T-helper 2 cell treated with Interferon-gamma antibody and Interleukin-4, amounts not matched to agents 5 μg/mL and 100 μg/mL, for 36 hours (primary cell): Measurements from ENCODE around the gene TNNC2.
"Not testable (repeated sequence)": the region's sequence is repeated elsewhere in the genome, so short reads cannot be mapped to it uniquely, and the experiment has no call there.

Experiments used
- DNase-seq: peaks from one replicate; pipeline ENCODE4 v3.0.0; 2021; ENCODE audit warnings: low spot score
- H3K27ac Mint-ChIP-seq: one replicate; pipeline ENCODE4 v1.8.0; 2021; ENCODE audit warnings: mild to moderate bottlenecking, mixed read lengths
- H3K27me3 Mint-ChIP-seq: one replicate; pipeline ENCODE4 v1.8.0; 2021; ENCODE audit warnings: low read depth, mixed read lengths
- H3K36me3 Mint-ChIP-seq: one replicate; pipeline ENCODE4 v1.8.0; 2021; ENCODE audit warnings: low read depth, mixed read lengths
- H3K4me1 Mint-ChIP-seq: one replicate; pipeline ENCODE4 v1.8.0; 2021; ENCODE audit warnings: low read depth, mixed read lengths
- H3K4me3 Mint-ChIP-seq: one replicate; pipeline ENCODE4 v1.8.0; 2022; ENCODE audit warnings: mild to moderate bottlenecking, moderate library complexity, mixed read lengths
- H3K9me3 Mint-ChIP-seq: one replicate; pipeline ENCODE4 v1.8.0; 2021; ENCODE audit warnings: mixed read lengths

TNNC2 gene

GRCh38 chr20:45827030-45827652 lies at the start of gene TNNC2:
Gene TNNC2, minus strand, starts transcription at chr20:45827312. Its CDS starts 64 bp downstream, at chr20:45827248.
- Mint-ChIP-seq H3K9me3 (no peaks in the 10 kb centered on the region), H3K4me3 (no peak within 1 kb of the TSS), H3K27me3 (peaks cover 36% of the 10 kb centered on the region), H3K36me3 (peaks cover 1% of the 10 kb centered on the region), H3K27ac (no peak within 1 kb of the TSS), H3K4me1 (peaks cover 15% of the 10 kb centered on the region)
- no peak for DNase-seq

GRCh38 chr20:45874576-45874975 lies 47.5 kb upstream of the TNNC2 start:
- no peaks in the 10 kb centered on the region for H3K9me3 Mint-ChIP-seq
- no peak overlapping the region for H3K4me3 Mint-ChIP-seq
- no peak for DNase-seq
- no peak overlapping the region for H3K27ac Mint-ChIP-seq
- H3K4me1 Mint-ChIP-seq = peaks cover 5% of the 10 kb centered on the region
- no peaks in the 10 kb centered on the region for H3K27me3 Mint-ChIP-seq
- H3K36me3 Mint-ChIP-seq = peaks cover 8% of the 10 kb centered on the region

DNA sequence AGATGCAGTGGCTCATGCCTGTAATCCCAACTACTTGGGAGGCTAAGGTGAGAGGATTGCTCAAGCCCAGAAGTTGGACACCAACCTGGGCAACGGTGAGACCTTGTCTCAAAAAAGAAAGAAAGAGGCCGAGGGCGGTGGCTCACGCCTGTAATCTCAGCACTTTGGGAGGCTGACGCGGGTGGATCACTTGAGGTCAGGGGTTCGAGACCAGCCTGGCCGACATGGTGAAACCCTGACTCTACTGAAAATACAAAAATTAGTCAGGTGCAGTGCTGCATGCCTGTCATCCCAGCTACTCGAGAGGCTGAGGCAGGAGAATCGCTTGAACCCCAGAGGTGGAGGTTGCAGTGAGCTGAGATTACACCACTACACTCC lies 47.0 kb upstream of the TNNC2 start:
- not testable (repeated sequence) for H3K27ac Mint-ChIP-seq, H3K36me3 Mint-ChIP-seq, DNase-seq, H3K9me3 Mint-ChIP-seq, H3K27me3 Mint-ChIP-seq, H3K4me1 Mint-ChIP-seq, H3K4me3 Mint-ChIP-seq

DNA sequence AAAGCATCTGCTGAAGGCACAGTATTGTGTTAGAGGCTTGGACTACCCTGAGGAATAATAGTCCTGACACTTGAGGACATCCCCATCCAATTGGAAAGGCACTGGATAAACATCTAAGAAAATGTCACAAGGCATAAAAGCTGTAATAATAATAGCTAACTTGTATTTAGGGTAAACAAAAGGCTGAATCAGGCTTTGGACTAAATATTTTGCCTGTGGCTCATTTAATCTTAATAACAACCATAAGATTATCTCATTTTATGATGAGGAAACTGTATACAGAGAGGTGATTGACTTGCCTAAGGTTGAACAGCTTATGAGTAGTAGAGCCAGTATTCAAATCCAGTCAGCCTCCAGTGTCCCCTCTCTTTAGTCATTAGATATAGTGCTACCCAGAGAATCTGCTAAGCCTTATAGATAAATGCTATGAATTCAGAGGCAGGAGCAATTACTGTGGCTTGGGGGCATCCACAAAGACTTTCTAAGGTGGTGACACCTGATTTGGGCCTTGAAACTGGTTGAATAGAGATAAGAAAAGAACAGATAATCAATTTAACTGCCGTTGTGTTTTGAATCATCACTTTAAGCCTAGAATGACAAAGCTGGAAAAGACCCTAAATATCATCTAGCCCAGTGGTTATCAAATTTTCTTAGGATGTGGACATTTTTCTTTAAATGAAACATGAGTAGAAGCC lies 46.4 kb upstream of the TNNC2 start:
- peaks cover 8% of the 10 kb centered on the region for H3K36me3 Mint-ChIP-seq
- H3K9me3 Mint-ChIP-seq = no peaks in the 10 kb centered on the region
- DNase-seq = no peak
- no peak overlapping the region for H3K27ac Mint-ChIP-seq
- H3K4me3 Mint-ChIP-seq = no peak overlapping the region
- peaks cover 5% of the 10 kb centered on the region for H3K4me1 Mint-ChIP-seq
- no peaks in the 10 kb centered on the region for H3K27me3 Mint-ChIP-seq

- no peak overlapping the region for H3K4me3 Mint-ChIP-seq
- peaks cover 5% of the 10 kb centered on the region for H3K4me1 Mint-ChIP-seq
- peaks cover 8% of the 10 kb centered on the region for H3K36me3 Mint-ChIP-seq
- no peak overlapping the region for H3K27ac Mint-ChIP-seq
- DNase-seq = no peak
- H3K9me3 Mint-ChIP-seq = no peaks in the 10 kb centered on the region
- H3K27me3 Mint-ChIP-seq = no peaks in the 10 kb centered on the region
These were observed 45.5 kb upstream of the TNNC2 start for GRCh38 chr20:45872626-45873025.

GRCh38 chr20:45867819-45868176 lies 40.7 kb upstream of the TNNC2 start:
- H3K4me1 Mint-ChIP-seq = peaks cover 1% of the 10 kb centered on the region
- H3K4me3 Mint-ChIP-seq = no peak overlapping the region
- DNase-seq = no peak
- no peak overlapping the region for H3K27ac Mint-ChIP-seq
- no peaks in the 10 kb centered on the region for H3K27me3 Mint-ChIP-seq
- H3K36me3 Mint-ChIP-seq = peaks cover 7% of the 10 kb centered on the region
- H3K9me3 Mint-ChIP-seq = no peaks in the 10 kb centered on the region

- no peaks in the 10 kb centered on the region for H3K27me3 Mint-ChIP-seq
- H3K27ac Mint-ChIP-seq = no peak overlapping the region
- H3K4me3 Mint-ChIP-seq = no peak overlapping the region
- H3K9me3 Mint-ChIP-seq = no peaks in the 10 kb centered on the region
- peaks cover 5% of the 10 kb centered on the region for H3K36me3 Mint-ChIP-seq
- peaks cover under 1% of the 10 kb centered on the region for H3K4me1 Mint-ChIP-seq
- no peak for DNase-seq
These were observed 40.2 kb upstream of the TNNC2 start for GRCh38 chr20:45867136-45867818.

GRCh38 chr20:45866454-45866853 lies 39.3 kb upstream of the TNNC2 start:
- Mint-ChIP-seq H3K4me1 (no peaks in the 10 kb centered on the region), H3K27ac (no peak overlapping the region), H3K9me3 (no peaks in the 10 kb centered on the region), H3K4me3 (no peak overlapping the region), H3K27me3 (no peaks in the 10 kb centered on the region), H3K36me3 (peaks cover 4% of the 10 kb centered on the region)
- DNase-seq = no peak

GRCh38 chr20:45863543-45864470 lies 36.7 kb upstream of the TNNC2 start:
- H3K4me1 Mint-ChIP-seq = peaks cover 14% of the 10 kb centered on the region
- H3K27ac Mint-ChIP-seq = no peak overlapping the region
- H3K27me3 Mint-ChIP-seq = no peaks in the 10 kb centered on the region
- no peak for DNase-seq
- no peak overlapping the region for H3K4me3 Mint-ChIP-seq
- H3K36me3 Mint-ChIP-seq = peaks cover 4% of the 10 kb centered on the region
- H3K9me3 Mint-ChIP-seq = no peaks in the 10 kb centered on the region

- Mint-ChIP-seq H3K4me3 (no peak overlapping the region), H3K36me3 (peaks cover 4% of the 10 kb centered on the region), H3K4me1 (peaks cover 29% of the 10 kb centered on the region), H3K9me3 (no peaks in the 10 kb centered on the region), H3K27ac (no peak overlapping the region), H3K27me3 (no peaks in the 10 kb centered on the region)
- no peak for DNase-seq
These were observed 34.3 kb upstream of the TNNC2 start for GRCh38 chr20:45861221-45862075.

DNA sequence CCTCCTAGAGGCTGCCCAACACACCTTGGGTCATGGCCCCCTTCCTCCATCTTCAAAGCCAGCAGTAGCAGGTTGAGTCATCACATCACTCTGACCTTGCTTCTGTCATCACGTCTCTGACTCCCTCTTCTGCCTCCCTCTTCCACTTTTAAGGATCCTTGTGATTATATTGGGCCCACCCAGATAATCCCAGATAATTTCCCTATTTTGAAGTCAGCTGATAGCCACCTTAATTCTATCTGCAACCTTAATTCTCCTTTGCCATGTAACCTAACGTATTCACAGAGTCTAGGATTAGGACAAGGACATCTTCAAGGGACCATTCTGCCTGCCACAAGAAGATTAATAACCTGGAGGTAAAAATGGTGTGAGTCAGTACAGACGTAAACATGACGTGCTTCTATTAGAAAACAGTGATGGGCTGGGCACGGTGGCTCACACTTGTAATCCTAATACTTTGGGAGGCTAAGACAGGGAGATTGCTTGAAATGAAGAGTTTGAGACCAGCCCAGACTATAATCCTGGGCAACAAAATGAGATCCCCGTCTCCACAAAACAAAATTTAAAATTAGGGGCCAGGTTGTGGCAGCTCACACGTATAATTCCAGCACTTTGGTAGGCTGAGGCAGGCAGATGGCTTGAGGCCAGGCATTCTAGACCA lies 33.6 kb upstream of the TNNC2 start:
- Mint-ChIP-seq H3K4me3 (no peak overlapping the region), H3K27me3 (no peaks in the 10 kb centered on the region), H3K9me3 (no peaks in the 10 kb centered on the region), H3K4me1 (peaks cover 29% of the 10 kb centered on the region), H3K36me3 (peaks cover 4% of the 10 kb centered on the region), H3K27ac (no peak overlapping the region)
- no peak for DNase-seq

- no peak overlapping the region for H3K27ac Mint-ChIP-seq
- DNase-seq = no peak
- no peaks in the 10 kb centered on the region for H3K27me3 Mint-ChIP-seq
- H3K4me1 Mint-ChIP-seq = peaks cover 33% of the 10 kb centered on the region
- no peak overlapping the region for H3K4me3 Mint-ChIP-seq
- H3K9me3 Mint-ChIP-seq = no peaks in the 10 kb centered on the region
- H3K36me3 Mint-ChIP-seq = peaks cover 4% of the 10 kb centered on the region
These were observed 32.8 kb upstream of the TNNC2 start for GRCh38 chr20:45859916-45860315.

DNA sequence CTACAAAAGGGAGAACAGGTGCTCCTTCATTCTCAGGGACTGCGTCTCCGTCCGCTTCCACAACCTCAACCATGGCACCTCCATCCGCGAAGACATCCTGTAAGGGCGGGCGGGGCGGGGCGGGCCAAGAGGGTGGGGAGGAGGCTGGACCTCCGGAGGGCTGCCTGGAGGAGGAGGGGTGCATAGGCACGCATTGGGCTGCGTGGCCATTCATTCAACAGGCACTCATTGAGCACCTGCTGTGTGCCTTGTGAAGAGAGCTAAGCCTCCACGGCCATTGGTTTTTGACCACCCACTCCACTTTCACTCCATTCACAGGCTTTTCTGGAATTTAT lies 30.7 kb upstream of the TNNC2 start:
- Mint-ChIP-seq H3K36me3 (peaks cover 9% of the 10 kb centered on the region), H3K9me3 (no peaks in the 10 kb centered on the region)
- DNase-seq = no peak

More for the DNA sequence above, 30.7 kb upstream of the TNNC2 start:
- Mint-ChIP-seq H3K27ac (peak overlapping the region; percentile 99), H3K27me3 (no peaks in the 10 kb centered on the region), H3K4me1 (peaks cover 36% of the 10 kb centered on the region), H3K4me3 (peak overlapping the region; percentile 98)
